Activated CD4-positive, alpha-beta T cell treated with anti-CD3 and anti-CD28 coated beads, Interleukin-2, amount 50 U/mL, for 48 hours (primary cell): Measurements from ENCODE around the gene FYCO1.

Source experiments
- DNase-seq, 2 experiments: peaks; one replicate each; pipeline ENCODE4 v3.0.0-alpha.2; 2020

The FYCO1 gene

DNA sequence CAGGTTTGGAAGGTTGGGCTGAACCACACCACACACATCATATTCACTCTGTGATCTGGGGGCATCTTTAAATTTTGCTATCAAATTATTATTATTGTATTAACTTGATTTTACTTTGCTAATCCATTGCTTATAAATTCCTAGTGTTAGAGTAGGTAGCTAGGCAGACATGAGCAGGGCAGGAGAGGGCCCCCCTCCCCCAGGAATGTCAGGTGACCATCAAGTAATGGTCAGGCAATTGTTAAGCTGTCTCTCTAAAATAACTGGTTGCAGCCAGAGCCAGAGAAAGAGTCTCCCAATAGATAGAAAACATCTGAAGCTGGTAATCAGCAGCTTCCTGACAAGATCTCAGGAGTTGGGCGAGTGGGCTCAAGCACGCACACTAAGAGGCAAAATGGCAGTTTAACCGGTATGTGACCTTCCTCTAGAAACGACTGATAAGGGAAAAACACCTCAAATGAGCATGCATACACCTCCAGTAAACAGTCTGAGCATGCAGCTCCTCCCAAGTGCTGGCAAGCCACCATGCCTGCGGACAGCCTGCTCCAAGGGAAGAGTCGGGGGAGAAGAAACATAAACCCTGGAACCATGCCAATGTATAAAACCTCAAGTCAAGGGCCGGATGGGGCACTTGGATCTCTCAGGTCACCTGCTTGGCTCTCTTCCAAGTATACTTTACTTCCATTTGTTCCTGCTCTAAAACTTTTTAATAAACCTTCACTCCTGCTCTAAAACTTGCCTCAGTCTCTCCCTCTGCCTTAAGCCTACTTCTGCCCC is 55.4 kb downstream of the FYCO1 start:
- no peak for DNase-seq

DNA sequence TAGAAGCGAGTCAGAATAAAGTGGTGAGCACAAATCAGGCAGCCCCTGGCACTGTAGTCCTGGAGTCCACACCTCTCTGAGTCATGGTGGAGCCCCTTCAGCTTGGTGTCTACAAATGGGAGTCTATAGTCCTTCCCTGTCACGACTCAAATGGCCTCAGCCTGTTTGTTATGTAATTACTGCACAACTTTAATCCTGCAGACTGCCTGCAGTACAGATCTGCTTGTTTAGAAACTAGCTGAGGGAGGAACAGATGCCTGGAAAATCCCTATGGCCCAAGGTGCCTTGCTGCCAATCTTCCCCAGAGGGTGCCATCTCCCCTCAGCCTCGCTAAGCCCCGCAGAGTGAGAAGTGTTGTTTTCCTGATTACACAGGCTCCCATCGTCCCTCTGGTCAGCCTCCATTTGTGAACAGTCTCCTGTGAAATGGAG is 56.3 kb downstream of the FYCO1 start:
- no peak for DNase-seq

DNA sequence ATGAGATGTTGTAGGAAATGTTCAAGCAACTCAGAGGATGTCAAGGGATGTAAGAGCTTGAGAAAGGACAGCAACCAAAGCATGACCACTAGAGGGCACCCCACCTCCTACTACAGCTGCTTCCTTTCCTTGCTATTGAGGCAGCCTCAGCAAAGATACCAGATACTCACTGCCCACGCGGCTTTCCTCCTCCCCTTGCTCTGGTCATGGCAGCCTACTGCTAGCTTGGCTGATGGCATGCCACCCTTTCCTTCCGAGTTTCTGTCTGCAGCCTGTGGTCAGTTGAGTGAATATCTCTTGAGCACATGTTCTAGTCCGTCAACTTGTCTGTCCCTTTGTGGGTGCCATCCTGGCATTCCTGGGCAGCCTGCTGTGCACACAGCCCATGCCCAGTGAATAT is 56.8 kb downstream of the FYCO1 start:
- peak; percentile 89 to 92 for DNase-seq

DNA sequence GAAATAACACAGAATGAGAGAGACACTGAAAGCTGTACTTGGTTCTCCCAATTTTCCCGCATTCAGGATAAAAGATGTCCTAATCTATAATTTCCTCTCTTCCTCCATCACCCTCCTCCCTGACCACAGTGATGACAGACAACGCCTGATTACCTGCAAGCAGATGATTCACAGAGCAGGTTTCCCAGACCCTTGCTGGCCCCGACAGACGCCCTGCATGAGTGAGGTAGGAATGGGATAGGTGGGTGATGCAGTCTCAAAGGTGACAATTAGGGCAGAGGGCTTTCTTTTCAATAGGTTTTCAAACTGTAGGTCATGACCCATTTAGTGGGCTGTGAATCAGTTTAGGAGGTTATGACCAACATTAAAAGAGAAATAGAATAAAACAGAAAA is 57.6 kb downstream of the FYCO1 start:
- no peak for DNase-seq

DNA sequence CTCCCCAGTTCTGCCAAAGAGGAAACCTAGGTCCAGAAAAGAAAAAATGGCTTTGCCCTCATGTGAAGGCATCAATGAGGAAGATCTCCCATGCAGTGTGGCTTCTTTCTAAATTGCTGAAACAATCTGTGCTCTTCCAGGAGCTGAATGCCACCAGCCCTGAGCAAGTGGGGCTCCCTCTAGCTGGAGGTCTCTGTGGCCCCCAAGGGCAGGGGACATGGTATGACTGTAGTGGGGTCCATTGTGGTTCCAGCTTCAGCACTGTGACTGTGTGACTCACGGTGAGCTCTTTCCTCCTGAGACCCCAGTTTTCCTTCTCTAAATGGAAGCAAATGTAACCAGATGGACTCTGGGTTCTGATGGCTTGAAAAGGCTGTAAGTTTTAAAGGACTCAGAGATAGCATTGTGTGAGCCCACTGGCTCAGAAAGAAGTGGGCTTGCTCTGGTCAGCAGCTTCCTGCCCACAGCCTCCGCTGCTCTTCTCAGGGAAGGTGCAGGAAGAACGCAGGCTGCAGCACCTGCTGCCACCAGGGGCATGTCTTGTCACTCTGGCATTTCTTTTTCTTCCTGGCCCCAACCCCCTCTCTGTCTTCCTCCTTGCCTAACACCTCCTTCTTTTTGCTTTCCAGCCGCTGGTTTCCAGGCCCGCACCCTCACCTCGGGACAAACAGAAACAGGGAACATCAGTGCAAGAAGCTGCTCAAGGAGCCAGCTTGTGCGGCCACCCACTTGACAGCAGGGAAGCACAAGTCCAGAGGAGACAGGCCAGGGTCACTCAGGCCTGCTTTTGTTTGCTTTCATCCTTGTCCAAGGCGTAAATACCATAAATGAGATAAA is 58.2 kb downstream of the FYCO1 start:
- no peak for DNase-seq

DNA sequence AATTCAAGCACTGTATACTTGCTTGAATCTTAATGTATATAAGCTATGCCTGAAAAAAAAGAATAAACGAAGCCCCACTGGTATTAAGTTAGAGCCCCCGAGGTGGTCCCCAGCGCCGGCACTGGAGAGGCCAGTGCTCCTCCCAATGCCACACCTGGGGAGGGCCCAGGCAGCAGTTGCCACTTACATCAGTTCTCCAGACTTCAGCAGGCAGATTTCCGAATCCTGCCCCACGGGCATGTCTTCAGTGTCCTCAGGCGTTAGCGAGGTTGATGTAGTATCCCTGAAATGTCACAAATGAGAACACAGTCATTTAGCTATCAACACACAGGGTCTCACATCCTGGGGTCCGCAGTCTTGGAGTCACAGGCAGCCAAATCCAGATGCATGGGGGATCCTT is 59.4 kb downstream of the FYCO1 start:
- no peak for DNase-seq

DNA sequence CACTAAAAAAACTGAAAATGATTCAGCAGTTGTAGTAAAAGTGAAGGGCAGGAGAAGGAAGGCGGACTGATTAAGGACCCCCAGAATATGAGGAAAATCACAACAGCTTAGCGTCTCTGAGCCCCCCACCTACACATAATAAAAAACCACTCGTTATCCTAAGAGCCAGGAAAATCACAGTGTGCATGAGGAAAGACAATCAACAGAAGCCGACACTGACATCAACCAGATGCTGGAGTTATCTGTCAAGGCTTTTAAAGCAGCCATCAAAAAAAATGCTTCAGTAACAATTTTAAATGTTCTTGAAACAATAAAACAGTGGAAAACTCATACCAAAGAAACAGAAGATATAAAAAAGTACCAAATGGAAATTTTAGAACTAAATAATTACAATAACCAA is 62.0 kb downstream of the FYCO1 start:
- DNase-seq, result no peak

DNA sequence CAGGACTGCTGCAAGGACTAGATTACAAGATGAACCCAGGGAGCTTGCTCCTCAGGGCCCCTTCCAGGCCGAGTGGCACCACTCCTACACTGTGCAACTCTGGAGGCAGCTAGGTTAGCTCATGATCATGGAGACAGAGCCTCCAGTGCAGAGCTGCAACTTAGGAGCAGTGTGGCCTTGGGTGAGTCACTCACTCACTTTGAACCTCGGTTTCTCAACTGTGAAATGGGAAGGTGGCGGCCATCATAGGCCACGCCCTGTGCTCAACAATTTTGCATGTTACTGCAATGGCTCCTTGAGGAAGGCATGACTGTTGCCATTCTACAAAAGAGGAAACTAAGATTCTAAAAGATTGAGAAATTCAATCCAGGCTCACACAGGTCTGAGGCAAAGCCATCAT is 63.5 kb downstream of the FYCO1 start:
- no peak for DNase-seq

DNA sequence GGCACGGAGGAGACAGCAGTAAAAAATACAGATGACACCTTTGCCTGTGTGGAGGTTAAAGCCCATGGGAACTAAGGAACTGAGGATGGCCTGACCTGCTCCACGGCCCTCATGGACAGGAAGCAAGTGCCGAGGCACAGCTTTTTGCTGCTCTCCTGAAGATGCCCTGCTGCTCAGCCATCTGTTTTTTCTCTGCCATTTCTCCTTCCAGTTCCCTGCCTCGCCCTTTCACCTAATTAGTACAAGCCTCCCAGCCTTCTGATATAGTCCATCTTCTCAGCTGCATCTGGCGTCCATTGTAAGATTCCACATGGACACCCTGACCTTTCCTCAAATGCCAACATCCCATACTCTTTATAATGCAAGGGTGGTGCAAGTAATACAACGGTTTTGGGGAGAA is 64.1 kb downstream of the FYCO1 start:
- DNase-seq, result no peak

DNA sequence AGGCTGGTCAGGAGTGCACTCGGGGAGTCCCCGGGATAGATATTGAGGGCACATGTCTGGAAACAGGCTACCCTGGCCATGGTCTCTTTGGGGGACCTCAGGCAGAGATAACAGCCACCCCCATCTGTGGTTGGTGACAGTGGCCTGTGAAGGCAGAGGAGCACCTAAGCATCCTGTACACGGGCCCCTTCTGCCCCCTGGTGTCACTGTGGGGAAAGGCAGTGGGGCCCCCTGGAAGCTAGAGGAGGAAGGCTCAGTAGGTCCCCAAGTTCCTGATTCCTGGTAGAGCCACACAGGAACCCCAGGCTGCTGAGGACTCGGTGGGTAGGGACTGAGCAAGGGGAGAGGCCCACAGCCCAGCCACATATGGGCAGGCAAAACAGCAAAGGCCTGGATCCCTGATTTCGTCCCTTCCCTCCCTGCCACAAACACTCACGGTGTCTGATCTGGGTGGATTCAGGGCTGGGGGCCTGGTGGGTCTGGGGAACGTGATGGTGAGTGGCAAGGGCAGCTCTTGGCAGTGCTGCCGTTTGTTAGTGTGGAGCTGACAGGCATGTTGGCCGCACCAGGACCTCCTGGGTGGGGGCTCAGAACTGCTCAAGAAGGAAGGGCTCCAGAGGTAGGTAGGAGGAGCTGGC is 66.5 kb downstream of the FYCO1 start:
- DNase-seq, result peak; percentile 73 to 76

DNA sequence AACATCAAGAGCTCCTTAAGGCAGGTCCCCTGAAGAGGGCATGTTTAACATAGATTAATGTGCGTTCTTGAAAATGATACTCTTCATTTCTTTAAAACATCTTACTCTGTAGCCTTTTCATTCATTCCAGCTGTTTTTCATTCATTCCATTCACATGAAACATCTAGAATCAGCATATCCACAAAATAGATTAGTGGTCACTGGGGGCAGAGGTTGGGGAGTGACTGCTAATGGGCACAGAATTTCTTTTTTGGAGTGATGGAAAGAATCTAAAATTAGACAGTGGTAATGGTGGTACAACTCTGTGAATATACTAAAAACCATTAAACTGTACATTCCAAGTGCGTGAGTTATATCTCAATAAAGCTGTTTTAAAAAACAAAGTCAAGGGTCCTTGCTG is 67.7 kb downstream of the FYCO1 start:
- DNase-seq, result no peak

DNA sequence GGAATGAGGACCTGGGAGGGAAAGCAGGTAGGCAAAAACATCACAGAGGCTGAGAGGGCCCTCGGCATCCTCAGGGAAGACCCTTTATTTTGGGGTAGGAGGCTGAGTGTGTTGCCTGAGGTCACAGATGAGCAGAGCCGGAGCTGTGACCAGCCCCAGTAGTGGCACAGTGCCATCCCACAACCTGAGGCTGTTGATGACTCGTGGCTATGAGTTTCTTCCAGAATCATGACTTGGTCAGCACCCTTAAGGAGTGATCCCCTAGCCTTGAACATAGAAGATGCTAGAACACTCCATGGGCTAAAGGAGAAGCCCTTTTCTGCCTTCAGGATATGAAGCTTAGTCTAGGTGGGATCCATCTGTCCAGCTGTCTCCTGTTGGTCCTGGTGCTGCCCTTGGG is 71.9 kb downstream of the FYCO1 start:
- no peak for DNase-seq

DNA sequence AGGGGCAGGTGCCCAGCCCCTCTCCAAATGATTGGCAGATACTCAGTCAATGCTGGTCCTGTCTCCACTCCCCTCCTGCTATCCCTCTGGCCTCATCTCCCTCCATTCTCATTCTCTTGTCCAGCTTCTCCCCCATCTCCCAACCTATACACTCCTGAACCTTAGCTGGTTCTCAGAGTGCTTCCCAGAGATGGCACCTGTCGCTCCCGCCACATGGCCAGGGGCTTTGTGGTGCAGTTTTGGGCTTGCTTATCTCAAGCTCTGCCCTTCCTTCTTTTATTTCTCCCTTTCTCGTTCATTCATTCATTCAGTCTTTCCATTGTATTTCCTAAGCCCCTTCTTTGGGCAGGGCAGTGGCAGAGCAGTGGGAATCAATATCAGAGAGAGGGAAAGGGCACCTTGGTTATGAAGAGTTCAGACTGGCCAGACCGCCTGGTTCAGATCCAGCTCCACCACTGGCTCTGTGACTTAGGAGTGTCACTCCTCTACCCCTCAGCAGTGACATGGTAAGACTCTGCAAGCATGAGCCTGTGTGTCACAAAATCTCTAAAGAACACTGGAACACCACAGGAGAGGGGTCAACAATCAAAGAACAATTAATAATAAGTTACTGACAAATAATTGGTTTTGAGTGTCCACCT is 72.6 kb downstream of the FYCO1 start:
- no peak for DNase-seq

DNA sequence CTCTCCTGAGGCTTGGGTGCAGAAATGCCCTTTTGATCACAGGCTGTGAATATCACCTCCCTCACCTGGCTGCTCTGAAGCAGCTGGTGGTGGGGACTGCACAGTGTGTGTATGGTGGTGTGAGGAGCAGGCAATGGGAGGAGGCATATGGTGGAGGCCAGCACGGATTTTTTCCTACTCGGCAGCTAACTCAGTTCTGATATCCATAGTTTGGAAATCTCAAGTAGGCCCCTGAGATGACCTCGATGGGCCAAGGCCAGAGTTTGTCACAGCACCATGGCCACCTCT is 73.6 kb downstream of the FYCO1 start:
- DNase-seq, result no peak

DNA sequence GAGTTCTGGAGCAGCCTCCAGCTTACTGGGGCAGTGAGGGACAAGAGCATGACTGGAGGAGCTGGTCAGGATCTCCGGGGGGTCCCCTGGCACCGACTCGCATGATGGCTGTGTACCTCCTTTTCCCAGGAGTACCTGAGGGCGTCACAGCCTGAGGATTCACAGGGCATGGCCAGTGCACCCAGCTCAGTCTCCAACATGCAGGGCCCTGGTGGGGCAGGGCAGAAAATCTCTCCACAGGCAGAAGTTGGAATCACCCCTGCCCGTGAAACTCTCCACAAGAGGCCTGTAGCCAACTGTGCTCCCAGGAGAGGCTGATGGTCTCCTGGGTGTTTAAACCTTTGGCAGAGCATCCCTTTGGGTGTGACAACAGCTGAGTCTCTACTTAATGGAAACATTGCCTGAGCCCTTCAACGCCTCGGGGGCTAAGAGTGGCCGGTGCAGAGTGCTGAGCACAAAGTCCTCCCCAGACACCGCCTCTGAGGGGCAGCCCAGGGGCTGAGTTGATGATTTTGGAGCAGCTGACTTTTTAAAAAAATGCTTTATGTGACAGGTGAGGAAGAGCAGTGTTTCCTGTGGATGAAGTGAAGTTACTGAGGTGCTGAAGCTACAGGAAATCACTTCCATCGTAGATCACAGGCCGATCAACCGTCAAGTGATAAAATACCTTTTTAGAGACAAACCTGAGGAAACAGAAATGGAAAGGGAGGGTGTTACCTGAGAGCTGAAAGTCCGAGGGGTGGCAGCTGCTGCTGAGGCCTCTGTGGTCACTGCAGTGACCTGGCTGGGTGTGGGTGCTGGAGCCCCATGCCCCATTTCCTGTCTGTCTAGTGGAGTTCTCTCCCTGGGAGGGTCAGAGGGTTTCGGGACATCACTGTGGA is 74.2 kb downstream of the FYCO1 start:
- no peak for DNase-seq

DNA sequence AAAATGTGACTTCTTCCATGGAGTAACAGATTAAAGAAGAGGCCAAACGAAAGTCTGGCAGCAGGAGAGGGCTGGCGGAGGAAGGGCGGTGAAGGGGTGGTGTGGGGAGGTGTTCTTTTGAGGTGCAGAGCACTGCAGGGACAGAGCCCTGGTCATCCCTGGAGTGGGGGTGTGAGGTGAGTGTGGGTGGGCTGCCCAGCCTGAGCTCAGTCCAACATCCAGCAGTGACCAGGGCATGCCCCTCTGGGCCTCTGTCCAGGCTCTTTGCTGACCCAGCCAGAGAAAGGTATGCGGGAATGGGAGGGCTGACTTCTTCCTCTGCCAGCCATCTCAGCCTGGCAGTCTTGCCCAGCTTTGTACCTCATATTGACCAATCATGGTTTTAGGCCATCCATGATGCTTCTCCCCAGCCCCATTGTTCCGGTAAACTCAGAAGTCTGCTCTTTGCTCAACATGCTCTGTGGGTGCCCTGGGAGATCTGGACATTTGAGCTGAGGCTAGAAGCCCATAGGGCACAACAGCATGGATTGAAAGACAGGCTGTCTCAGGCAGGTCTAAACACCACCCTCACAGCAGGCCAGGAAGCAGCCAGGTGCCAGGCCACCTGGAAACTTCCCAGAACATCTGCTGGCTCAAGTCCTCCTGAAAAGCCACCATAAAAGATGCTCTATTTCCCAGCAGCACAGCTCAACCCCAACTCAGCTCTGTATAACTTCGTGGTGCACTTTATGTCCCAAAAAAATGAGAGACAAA is 78.3 kb downstream of the FYCO1 start:
- DNase-seq, result no peak

DNA sequence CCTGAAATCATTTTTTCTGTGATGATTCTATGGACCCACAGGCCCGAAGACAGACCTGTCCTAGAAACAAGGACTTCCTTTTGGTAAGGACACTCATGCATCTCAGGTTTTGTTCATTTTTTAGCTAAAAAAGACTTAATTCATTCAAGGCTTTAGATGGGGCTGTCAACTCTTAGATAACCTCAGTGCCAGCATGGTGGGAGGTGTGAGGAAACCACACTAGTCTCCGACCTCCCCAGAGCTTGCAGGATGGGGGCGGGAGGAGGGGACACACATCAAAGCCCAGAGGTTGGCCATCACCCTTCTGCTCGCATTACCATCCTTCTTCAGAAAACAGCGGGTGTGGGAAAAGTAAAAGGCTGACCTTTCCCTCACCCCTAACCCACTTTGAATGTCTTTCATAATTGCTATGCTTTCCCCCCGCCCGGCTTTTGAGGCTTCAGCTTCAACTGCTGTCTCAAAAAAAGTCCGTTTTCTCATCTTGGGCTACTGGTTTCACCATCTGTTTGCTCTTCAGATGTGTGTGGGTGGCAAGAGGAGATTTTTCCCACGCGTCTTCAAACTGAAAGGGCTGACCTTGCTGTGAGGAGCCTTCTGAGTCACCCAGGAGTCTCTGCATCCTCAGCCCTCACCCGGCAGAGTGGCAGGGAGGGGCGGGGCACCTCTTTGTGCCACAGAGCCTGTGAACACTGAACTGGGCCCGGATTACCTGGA is 79.9 kb downstream of the FYCO1 start:
- peak; percentile 83 to 87 for DNase-seq

DNA sequence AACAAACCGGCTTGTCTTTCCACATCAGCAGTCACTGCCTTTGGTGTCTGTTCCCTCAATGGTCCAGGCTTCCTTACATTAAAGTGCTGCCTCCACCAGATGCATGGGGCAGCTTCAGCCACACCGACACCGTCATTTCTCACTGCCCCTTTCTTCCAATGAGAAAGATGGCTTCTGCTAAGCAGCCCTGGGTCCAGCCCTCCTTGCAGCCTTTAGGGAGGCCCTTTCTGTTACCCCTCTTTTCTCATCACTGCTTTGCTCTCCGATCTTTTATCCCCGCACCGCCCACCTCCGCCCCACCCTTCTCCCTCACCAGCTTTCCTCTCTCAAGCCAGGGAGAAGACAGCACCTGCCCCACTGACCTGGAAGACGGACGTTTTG is 80.6 kb downstream of the FYCO1 start:
- DNase-seq, result no peak

DNA sequence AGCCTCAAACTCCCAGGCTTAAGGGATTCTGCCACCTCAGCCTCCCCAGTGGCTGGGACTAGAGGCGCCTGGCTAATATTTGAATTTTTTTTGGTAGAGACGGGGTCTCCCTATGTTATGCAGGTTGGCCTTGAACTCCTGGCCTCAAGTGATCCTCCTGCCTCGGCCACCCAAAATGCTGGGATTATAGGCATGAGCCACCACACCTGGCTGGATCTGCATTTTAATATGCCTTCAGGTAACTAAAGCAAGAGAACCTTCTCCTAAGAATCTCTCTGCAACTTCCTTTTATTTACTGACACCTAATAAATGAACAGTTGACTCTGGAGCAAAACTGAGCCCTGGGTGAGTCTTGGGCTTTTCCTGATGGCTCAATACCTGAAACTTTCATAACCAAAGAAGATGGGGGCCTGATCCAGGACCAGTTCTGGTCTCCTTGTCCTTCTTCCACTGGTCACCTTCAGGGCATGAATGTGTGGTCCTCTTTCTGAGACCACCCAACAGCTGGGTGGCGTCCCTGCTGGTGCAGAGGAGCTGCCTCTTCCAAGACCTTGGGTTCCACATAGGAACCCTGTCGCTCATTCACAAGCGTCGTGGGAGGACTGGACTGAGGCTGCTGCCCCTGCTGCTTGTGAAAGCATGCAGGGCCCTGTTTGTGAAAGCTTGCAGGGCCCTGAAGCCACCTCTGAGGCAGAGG is 81.1 kb downstream of the FYCO1 start:
- no peak for DNase-seq

DNA sequence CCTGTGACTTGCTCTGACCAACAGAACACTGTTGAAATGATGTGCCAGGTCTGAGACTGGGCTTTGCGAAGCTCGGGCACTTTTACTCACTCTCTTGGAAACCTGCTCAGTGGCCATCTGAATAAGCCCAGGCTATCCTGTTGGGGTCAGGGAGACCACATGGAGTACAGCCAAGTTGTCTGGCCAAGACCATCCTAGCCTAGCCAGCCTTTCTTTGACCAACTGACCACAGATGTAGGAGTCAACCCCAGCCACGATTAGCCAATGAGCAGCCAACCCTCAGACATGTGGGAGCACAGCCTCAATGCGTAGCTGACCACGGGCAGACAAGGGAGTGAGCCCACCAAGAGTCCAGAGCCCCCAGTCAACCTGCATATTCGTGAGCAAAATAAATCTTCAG is 83.2 kb downstream of the FYCO1 start:
- DNase-seq, result no peak
